Measurements from ENCODE around the gene TBX21.
"Not testable (repeated sequence)": the region's sequence is repeated elsewhere in the genome, so short reads cannot be mapped to it uniquely, and the experiment has no call there.

The TBX21 gene

GRCh38 chr17:47741109-47741792 is 8.2 kb downstream of the TBX21 start:
- TF ChIP-seq ZNF274 (IDR thresholded peaks at IDR 0.05; ENCODE audit: low read depth, low read length), result no peak
- H3K4me3 ChIP-seq (ENCODE audit: low read length), result no peak overlapping the region

DNA sequence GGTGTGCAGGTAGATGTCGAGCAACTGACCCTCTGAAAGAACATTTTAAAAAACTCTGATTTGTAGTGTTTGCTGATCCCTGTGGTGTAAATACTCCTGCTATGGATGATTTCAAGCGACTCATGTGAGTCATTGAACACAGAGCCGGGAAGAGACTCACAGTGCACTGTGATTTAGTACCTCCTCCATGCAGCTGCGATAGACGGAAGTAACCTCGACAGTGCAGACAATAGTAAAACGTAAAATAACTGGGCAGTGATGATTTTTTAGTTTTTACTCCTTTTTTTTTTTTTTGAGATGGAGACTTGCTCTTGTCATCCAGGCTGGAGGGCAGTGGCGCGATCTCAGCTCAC is 8.7 kb downstream of the TBX21 start:
- no peak overlapping the region for H3K4me3 ChIP-seq (ENCODE audit: low read length)
- TF ChIP-seq ZNF274 (IDR thresholded peaks at IDR 0.05; ENCODE audit: low read depth, low read length), result no peak

GRCh38 chr17:47742319-47743181 is 9.5 kb downstream of the TBX21 start:
- H3K4me3 ChIP-seq (ENCODE audit: low read length), result no peak overlapping the region
- TF ChIP-seq ZNF274 (IDR thresholded peaks at IDR 0.05; ENCODE audit: low read depth, low read length), result no peak

GRCh38 chr17:47744168-47745036 is 11.4 kb downstream of the TBX21 start:
- H3K4me3 ChIP-seq (ENCODE audit: low read length), result no peak overlapping the region

DNA sequence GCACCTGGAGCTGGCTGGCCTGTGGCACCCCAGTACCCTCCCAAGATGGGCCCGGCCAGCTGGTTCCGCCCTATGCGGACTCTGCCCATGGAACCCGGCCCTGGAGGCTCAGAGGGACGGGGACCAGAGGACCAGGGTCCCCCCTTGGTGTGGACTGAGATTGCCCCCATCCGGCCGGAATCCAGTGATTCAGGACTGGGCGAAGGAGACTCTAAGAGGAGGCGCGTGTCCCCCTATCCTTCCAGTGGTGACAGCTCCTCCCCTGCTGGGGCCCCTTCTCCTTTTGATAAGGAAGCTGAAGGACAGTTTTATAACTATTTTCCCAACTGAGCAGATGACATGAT is 12.0 kb downstream of the TBX21 start:
- no peak for TF ChIP-seq ZNF274 (IDR thresholded peaks at IDR 0.05; ENCODE audit: low read depth, low read length)
- H3K4me3 ChIP-seq (ENCODE audit: low read length), result no peak overlapping the region

More at GRCh38 chr17:47744168-47745036, 11.4 kb downstream of the TBX21 start:
- no peak for TF ChIP-seq ZNF274 (IDR thresholded peaks at IDR 0.05; ENCODE audit: low read depth, low read length)

DNA sequence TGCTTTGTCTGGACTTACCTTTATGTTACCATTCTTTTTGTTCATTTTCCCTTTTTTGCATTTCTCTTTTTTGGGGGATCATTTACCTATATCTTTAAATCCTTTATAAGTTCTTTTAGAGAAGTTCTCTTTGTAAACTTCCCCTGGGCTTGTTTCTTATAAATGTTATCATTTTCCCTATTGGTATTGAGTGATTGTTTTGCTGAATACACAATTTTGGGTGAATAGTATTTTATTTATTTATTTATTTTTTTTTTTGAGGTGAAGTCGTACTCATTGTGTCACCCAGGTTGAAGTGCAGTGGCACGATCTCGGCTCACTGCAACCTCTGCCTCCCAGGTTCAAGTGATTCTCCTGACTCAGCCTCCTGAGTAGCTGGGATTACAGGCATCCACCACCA is 18.4 kb downstream of the TBX21 start:
- H3K4me3 ChIP-seq (ENCODE audit: low read length), result no peak overlapping the region
- TF ChIP-seq ZNF274 (IDR thresholded peaks at IDR 0.05; ENCODE audit: low read depth, low read length), result no peak

DNA sequence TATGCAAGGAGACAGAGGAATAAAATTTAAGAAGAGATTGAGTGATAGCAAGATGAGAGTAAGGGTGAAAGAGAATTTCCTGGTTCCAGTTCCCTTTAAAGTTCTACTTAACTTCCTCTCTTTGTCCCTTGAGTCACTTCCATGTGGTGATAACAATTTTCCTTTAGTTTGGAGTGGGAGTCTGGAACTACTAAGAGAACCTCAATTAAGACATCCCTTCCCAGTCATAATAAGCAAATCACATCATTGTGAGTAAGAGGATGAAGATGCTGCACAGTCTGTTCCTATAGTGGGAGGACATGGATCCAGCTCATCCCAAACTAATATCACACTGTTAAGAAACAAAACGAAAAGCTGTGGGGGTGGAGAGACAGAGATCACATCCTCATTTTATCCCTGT is 24.4 kb downstream of the TBX21 start:
- no peak for TF ChIP-seq ZNF274 (IDR thresholded peaks at IDR 0.05; ENCODE audit: low read depth, low read length)

GRCh38 chr17:47760409-47761140 is 27.5 kb downstream of the TBX21 start:
- no peak for TF ChIP-seq ZNF274 (IDR thresholded peaks at IDR 0.05; ENCODE audit: low read depth, low read length)
- no peak overlapping the region for H3K4me3 ChIP-seq (ENCODE audit: low read length)

More for the DNA sequence above, 24.4 kb downstream of the TBX21 start:
- no peak overlapping the region for H3K4me3 ChIP-seq (ENCODE audit: low read length)

DNA sequence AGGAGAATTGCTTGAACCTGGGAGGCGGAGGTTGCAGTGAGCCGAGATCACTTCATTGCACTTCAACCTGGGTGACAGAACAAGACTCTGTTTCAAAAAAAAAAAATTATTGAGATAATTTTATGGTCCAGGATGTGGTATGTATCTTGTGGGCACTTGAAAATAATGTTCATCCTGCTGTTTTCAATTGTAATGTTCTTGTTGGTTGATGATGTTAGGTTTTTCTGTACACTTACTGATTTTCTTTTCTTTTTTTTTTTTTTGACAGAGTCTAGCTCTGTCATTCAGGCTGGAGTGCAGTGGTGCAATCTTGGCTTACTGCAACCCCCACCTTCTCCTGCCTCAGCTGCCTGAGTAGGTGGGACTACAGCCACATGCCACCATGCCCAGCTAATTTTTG is 29.7 kb downstream of the TBX21 start:
- no peak for TF ChIP-seq ZNF274 (IDR thresholded peaks at IDR 0.05; ENCODE audit: low read depth, low read length)
- H3K4me3 ChIP-seq (ENCODE audit: low read length), result no peak overlapping the region

- no peak for TF ChIP-seq ZNF274 (IDR thresholded peaks at IDR 0.05; ENCODE audit: low read depth, low read length)
- H3K4me3 ChIP-seq (ENCODE audit: low read length), result no peak overlapping the region
These were observed 31.0 kb downstream of the TBX21 start for GRCh38 chr17:47763913-47764582.

DNA sequence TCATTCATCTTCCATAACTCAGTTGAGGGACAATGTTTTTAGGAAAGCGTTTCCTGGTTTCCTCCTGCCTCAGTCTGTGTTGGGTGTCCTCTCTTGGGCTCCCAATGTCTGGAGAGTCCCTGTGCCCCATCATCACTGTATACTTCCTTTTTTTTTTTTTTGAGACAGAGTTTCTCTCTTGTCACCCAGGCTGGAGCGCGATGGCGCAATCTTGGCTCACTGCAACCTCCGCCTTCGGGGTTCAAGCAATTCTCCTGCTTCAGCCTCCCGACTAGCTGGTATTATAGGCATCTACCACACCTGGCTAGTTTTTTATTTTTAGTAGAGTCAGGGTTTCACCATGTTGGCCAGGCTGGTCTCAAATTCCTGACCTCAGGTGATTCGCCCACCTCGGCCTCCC is 40.6 kb downstream of the TBX21 start:
- not testable (repeated sequence) for H3K4me3 ChIP-seq (ENCODE audit: low read length)

GRCh38 chr17:47774331-47774730 is 41.3 kb downstream of the TBX21 start:
- no peak overlapping the region for H3K4me3 ChIP-seq (ENCODE audit: low read length)
- no peak for TF ChIP-seq ZNF274 (IDR thresholded peaks at IDR 0.05; ENCODE audit: low read depth, low read length)

DNA sequence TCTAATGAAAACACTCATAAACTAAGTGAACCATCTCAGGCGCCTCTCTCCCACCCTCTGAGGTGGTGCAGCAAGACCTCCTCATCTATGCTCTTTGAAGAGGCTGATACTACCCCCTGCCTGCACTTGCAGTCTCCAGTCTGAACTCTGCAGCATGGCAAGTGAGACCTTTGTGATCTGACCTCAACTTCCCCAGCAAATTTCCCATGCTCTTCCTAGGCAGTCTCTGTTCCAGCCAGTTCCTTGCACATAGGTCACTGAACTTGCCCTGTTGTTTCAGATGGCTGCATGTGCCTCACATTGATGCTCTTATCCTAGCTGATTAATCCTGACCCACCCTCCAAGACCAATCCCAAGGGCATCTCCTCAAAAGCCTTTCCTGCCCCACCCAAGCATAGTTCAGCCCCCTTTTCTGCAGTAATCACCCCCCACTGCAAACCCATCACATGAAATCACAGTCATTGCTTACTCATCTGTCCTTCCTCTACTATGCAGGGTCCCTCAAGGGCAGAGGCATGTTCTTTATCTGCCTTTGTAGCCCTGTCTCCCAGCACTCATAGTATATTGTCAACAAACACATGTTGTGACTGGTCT is 42.0 kb downstream of the TBX21 start:
- no peak overlapping the region for H3K4me3 ChIP-seq (ENCODE audit: low read length)
- TF ChIP-seq ZNF274 (IDR thresholded peaks at IDR 0.05; ENCODE audit: low read depth, low read length), result no peak

All from GM08714 (cell line).